HCT116 (cell line): ENCODE measurements around the gene FAM131C. TPM values are rescaled to one million over a fixed set of nuclear protein-coding genes. Genes with fewer than 3 reads are reported as not detected.

ENCODE experiments used
- ATAC-seq: fragments of 200-7000 bp; cut with Tn5 transposase; 2 replicates; pipeline ENCODE4 v1.9.1; 2020; ENCODE audit warnings: mild to moderate bottlenecking, moderate library complexity
- BruUV-seq: library from RNA; stranded (reverse); fragments of 400-500 nt; replicated peaks from 2 replicates; lab custom pipeline; 2021; lab: Mats Ljungman, UMichigan
- CTCF ChIA-PET: fragments of 300-600 bp; sonication (Branson Sonifier 250); formaldehyde crosslinking; loops from one replicate; lab custom pipeline; 2021; ENCODE audit warnings: antibody characterized with exemption; lab: Charles Lee
- POLR2A ChIA-PET: fragments of 300-600, 350-600 bp; sonication (Branson Sonifier 250); formaldehyde crosslinking; loops from one replicate; lab custom pipeline; 2021; ENCODE audit warnings: antibody characterized with exemption; lab: Charles Lee
- RAD21 ChIA-PET, 2 experiments: fragments of 300-600 bp; sonication (Branson Sonifier 250); formaldehyde crosslinking; loops; one replicate each; lab custom pipeline; 2023; ENCODE audit warnings: low total read pairs in 2 of 2; ENCODE audit not compliant: uncharacterized antibody in 2 of 2, unreplicated experiment in 2 of 2, low non-redundant PET in 1 of 2; lab: Charles Lee
- DNase-seq: peaks from one replicate; pipeline ENCODE4 v3.0.0-alpha.2; 2010; ENCODE audit warnings: low read depth, low spot score
- H2AFZ ChIP-seq: fragments of 200-600 bp; shearing (Covaris generic), sonication (generic); 2 replicates; pipeline ENCODE4 v1.6.1; 2017; ENCODE audit warnings: low read depth, mixed run types, mixed read lengths, antibody characterized with exemption, low read length; ENCODE audit not compliant: poor library complexity, severe bottlenecking
- H3K27ac ChIP-seq: 2 replicates; pipeline ENCODE4 v1.5.1; 2012; ENCODE audit warnings: low read depth, low read length
- H3K27me3 ChIP-seq: fragments of 200-600 bp; sonication (generic); 2 replicates; pipeline ENCODE4 v1.6.1; 2016; ENCODE audit warnings: mixed run types, low read length, mixed read lengths; ENCODE audit not compliant: insufficient read depth
- H3K36me3 ChIP-seq, 2 experiments: fragments of 200-500 bp in 1 of 2; fragments of 200-600 bp in 1 of 2; sonication (Bioruptor generic) in 1 of 2; sonication (generic) in 1 of 2; 2 replicates each; pipeline versions ENCODE4 v1.5.1 to v1.6.1; 2014 to 2016; ENCODE audit warnings: low read length in 2 of 2, inconsistent platforms in 1 of 2, mixed read lengths in 1 of 2, mixed run types in 1 of 2; ENCODE audit not compliant: insufficient read depth in 2 of 2, control insufficient read depth in 1 of 2
- H3K4me1 ChIP-seq, 2 experiments: fragments of 200-600 bp in 1 of 2; sonication (generic) in 1 of 2; 2 replicates each; pipeline versions ENCODE4 v1.5.1 to v1.6.1; 2012 to 2017; ENCODE audit warnings: low read length in 2 of 2, inconsistent platforms in 1 of 2, mild to moderate bottlenecking in 1 of 2, mixed read lengths in 1 of 2, mixed run types in 1 of 2, moderate library complexity in 1 of 2; ENCODE audit not compliant: insufficient read depth in 2 of 2, control insufficient read depth in 1 of 2
- H3K4me2 ChIP-seq: fragments of 200-600 bp; sonication (generic); 2 replicates; pipeline ENCODE4 v1.6.1; 2017; ENCODE audit warnings: mixed run types, low read length, mixed read lengths
- H3K4me3 ChIP-seq, 2 experiments: fragments of 200-600 bp in 1 of 2; sonication (generic) in 1 of 2; replicated peaks in 1 of 2; 2 replicates each; pipeline ENCODE4 v1.5.1; 2011 to 2016; ENCODE audit warnings: low read length in 2 of 2, control low read depth in 1 of 2, low read depth in 1 of 2, mild to moderate bottlenecking in 1 of 2, mixed read lengths in 1 of 2, mixed run types in 1 of 2
- H3K79me2 ChIP-seq: fragments of 200-600 bp; sonication (generic); 2 replicates; pipeline ENCODE4 v1.6.1; 2017; ENCODE audit warnings: mild to moderate bottlenecking, mixed run types, low read length, moderate library complexity, mixed read lengths; ENCODE audit not compliant: insufficient read depth
- H3K9ac ChIP-seq: fragments of 200-600 bp; sonication (generic); 2 replicates; pipeline ENCODE4 v1.6.1; 2016; ENCODE audit warnings: low read length, mixed read lengths
- H3K9me2 ChIP-seq: fragments of 200-600 bp; sonication (generic), shearing (Covaris generic); 2 replicates; pipeline ENCODE4 v1.6.1; 2017; ENCODE audit warnings: mixed run types, mild to moderate bottlenecking, moderate library complexity; ENCODE audit not compliant: insufficient read depth
- H3K9me3 ChIP-seq, 2 experiments: fragments of 200-500 bp in 1 of 2; fragments of 200-600 bp in 1 of 2; sonication (Bioruptor generic) in 1 of 2; sonication (generic) in 1 of 2; 2 replicates each; pipeline ENCODE4 v1.6.1; 2014 to 2017; ENCODE audit warnings: low read length in 2 of 2, mixed read lengths in 2 of 2, inconsistent platforms in 1 of 2, low read depth in 1 of 2, mild to moderate bottlenecking in 1 of 2, mixed run types in 1 of 2, moderate library complexity in 1 of 2; ENCODE audit not compliant: control insufficient read depth in 1 of 2, insufficient read depth in 1 of 2
- H4K20me1 ChIP-seq: fragments of 200-600 bp; sonication (generic), shearing (Covaris generic); 2 replicates; pipeline ENCODE4 v1.6.1; 2017; ENCODE audit warnings: mixed run types, mild to moderate bottlenecking, moderate library complexity; ENCODE audit not compliant: insufficient read depth
- CEBPB ChIP-seq: IDR thresholded peaks from 2 replicates; pipeline ENCODE4 v1.6.1; 2012; ENCODE audit warnings: low read depth
- EGR1 ChIP-seq: IDR thresholded peaks from 2 replicates; pipeline ENCODE4 v1.6.1; 2012; ENCODE audit warnings: low read depth
- ELF1 ChIP-seq: IDR thresholded peaks from 2 replicates; pipeline ENCODE4 v1.6.1; 2012; ENCODE audit warnings: low read depth, borderline replicate concordance
- EZH2phosphoT487 ChIP-seq: fragments of 200-600 bp; IDR thresholded peaks from 2 replicates; pipeline ENCODE4 v1.6.1; 2018; ENCODE audit warnings: antibody characterized with exemption, borderline replicate concordance
- FOSL1 ChIP-seq: IDR thresholded peaks from 2 replicates; pipeline ENCODE4 v1.6.1; 2012; ENCODE audit warnings: low read depth
- JUND ChIP-seq: IDR thresholded peaks from 2 replicates; pipeline ENCODE4 v1.6.1; 2012
- POLR2A ChIP-seq: IDR thresholded peaks from 2 replicates; pipeline ENCODE4 v1.7.0; 2011; ENCODE audit warnings: borderline replicate concordance; ENCODE audit not compliant: insufficient read depth, insufficient read length; ENCODE audit errors: extremely low read depth
- POLR2AphosphoS5 ChIP-seq: IDR thresholded peaks from 2 replicates; pipeline ENCODE4 v1.6.1; 2011; ENCODE audit warnings: mild to moderate bottlenecking, low read depth, low read length, moderate library complexity
- SP1 ChIP-seq: IDR thresholded peaks from 2 replicates; pipeline ENCODE4 v1.6.1; 2012; ENCODE audit warnings: low read depth
- TCF7L2 ChIP-seq: IDR thresholded peaks from 2 replicates; pipeline ENCODE4 v1.7.0; 2011; ENCODE audit warnings: borderline replicate concordance, inconsistent platforms; ENCODE audit not compliant: insufficient read depth, insufficient read length; ENCODE audit errors: extremely low read depth
- ZFX ChIP-seq: fragments of 450-650 bp; IDR thresholded peaks from 2 replicates; pipeline ENCODE4 v1.6.1; 2017
- ZNF274 ChIP-seq: fragments of 200-500 bp; sonication (Bioruptor generic); IDR thresholded peaks from 2 replicates; pipeline ENCODE4 v1.6.1; 2014; ENCODE audit warnings: mild to moderate bottlenecking, low read depth, low read length, inconsistent platforms
- intact Hi-C: fragments of 100-400 bp; cut with micrococcal nuclease; formaldehyde crosslinking; loops from 2 replicates; pipeline ENCODE4 v1.10.0; 2022
- total RNA-seq: library from RNA; stranded (reverse); gene quantifications from one replicate; pipeline ENCODE4 v1.2.1, GENCODE V29; 2021; ENCODE audit not compliant: unreplicated experiment
- TF ChIP-seq, protein P1 (sequence below): IDR thresholded peaks from 2 replicates; pipeline ENCODE4 v1.6.1; 2012
- TF ChIP-seq, protein P2 (sequence below): IDR thresholded peaks from 2 replicates; pipeline ENCODE4 v1.6.1; 2011; ENCODE audit warnings: mild to moderate bottlenecking, low read length, moderate library complexity; ENCODE audit not compliant: insufficient replicate concordance; ENCODE audit errors: extremely low read depth
- TF ChIP-seq, protein P3 (sequence below): IDR thresholded peaks from 2 replicates; pipeline ENCODE4 v1.6.1; 2012; ENCODE audit warnings: low read depth
- TF ChIP-seq, protein P4 (sequence below): IDR thresholded peaks from 2 replicates; pipeline ENCODE4 v1.6.1; 2012

FAM131C gene
- total RNA-seq, 1 experiment from 2014 or later = 11.6 TPM

DNA sequence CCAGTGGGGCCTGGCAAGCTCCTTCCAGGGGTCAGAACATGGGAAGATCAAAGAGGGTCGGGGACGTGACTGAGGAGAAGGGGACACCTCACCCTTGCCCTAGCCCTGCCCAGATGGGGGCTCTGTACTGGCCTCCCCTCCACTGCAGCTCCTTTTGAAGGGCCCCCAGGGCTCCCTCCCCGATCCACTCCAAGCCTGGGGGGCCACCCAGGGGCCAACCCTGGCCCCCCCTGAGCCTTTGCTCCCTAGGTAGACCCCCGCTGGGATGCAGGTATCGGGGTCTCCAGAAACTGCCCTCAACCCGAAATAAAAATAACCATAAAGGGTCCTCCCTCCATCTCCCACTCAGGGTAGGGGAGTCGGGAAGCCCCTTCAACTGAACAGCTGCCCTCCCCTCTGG lies 37.4 kb upstream of the FAM131C start:
- Histone ChIP-seq H2AFZ (no peak overlapping the region), H3K9ac (no peak overlapping the region), H3K4me3 (no peak overlapping the region), H3K27me3 (no peaks in the 10 kb centered on the region), H3K4me1 (no peaks in the 10 kb centered on the region), H3K9me3 (peaks cover 0 to 5% of the 10 kb centered on the region in 2 experiments; a peak in 1 of 4 replicates), H3K9me2 (no peaks in the 10 kb centered on the region), H3K4me2 (no peak overlapping the region), H3K27ac (no peak overlapping the region), H3K79me2 (no peaks in the 10 kb centered on the region), H4K20me1 (no peaks in the 10 kb centered on the region), H3K36me3 (no peaks in the 10 kb centered on the region)
- TF ChIP-seq, protein P1, sequence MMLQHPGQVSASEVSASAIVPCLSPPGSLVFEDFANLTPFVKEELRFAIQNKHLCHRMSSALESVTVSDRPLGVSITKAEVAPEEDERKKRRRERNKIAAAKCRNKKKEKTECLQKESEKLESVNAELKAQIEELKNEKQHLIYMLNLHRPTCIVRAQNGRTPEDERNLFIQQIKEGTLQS = no peak
- no peak for TF ChIP-seq POLR2AphosphoS5
- no peak for TF ChIP-seq FOSL1
- no peak for TF ChIP-seq SP1
- TF ChIP-seq, protein P2, sequence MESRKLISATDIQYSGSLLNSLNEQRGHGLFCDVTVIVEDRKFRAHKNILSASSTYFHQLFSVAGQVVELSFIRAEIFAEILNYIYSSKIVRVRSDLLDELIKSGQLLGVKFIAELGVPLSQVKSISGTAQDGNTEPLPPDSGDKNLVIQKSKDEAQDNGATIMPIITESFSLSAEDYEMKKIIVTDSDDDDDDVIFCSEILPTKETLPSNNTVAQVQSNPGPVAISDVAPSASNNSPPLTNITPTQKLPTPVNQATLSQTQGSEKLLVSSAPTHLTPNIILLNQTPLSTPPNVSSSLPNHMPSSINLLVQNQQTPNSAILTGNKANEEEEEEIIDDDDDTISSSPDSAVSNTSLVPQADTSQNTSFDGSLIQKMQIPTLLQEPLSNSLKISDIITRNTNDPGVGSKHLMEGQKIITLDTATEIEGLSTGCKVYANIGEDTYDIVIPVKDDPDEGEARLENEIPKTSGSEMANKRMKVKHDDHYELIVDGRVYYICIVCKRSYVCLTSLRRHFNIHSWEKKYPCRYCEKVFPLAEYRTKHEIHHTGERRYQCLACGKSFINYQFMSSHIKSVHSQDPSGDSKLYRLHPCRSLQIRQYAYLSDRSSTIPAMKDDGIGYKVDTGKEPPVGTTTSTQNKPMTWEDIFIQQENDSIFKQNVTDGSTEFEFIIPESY = no peak
- no peak for TF ChIP-seq CEBPB
- TF ChIP-seq EZH2phosphoT487 = no peak
- TF ChIP-seq JUND = no peak
- TF ChIP-seq EGR1 = no peak
- no peak for ATAC-seq
- intact Hi-C loops = no loop called here
- RAD21 ChIA-PET = no interaction called here
- CTCF ChIA-PET = no interaction called here
- no TSS peak for BruUV-seq
- POLR2A ChIA-PET = no interaction called here
- no peak for DNase-seq

DNA sequence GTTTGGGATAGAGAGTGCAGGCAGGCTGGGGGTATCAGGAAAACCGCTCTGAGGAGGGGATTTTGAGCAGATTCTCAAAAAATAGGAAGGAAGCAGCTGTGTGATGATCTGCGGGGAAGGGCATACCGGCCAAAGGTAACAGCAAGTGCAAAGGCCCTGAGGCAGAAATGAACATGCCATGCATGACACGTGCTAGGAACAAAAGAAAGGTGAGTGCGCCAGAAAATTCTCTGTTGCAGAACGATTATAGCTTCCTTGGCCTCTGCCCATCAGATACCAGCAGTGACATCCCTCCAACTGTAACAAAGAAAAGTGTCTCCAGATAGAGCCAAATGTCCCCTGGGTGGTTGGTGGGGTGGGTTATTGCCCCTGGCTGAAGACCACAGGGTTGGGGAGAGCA lies 37.0 kb upstream of the FAM131C start:
- H3K27me3 ChIP-seq = no peaks in the 10 kb centered on the region
- H3K9ac ChIP-seq = no peak overlapping the region
- ChIA-PET RAD21 (no interaction called here), CTCF (no interaction called here), POLR2A (no interaction called here)
- no peak for ATAC-seq
- H3K4me2 ChIP-seq = no peak overlapping the region
- no peak overlapping the region for H3K4me3 ChIP-seq
- intact Hi-C loops = no loop called here
- no TSS peak for BruUV-seq
- H3K9me2 ChIP-seq = no peaks in the 10 kb centered on the region
- no peaks in the 10 kb centered on the region for H3K4me1 ChIP-seq
- H3K36me3 ChIP-seq = no peaks in the 10 kb centered on the region
- DNase-seq = no peak
- H3K27ac ChIP-seq = no peak overlapping the region
- no peaks in the 10 kb centered on the region for H3K79me2 ChIP-seq
- H4K20me1 ChIP-seq = no peaks in the 10 kb centered on the region
- no peak overlapping the region for H2AFZ ChIP-seq
- TF ChIP-seq POLR2AphosphoS5 (no peak), TCF7L2 (no peak), ELF1 (no peak), POLR2A (no peak), JUND (no peak), EGR1 (no peak), FOSL1 (no peak), ZNF274 (no peak), ZFX (no peak)
- TF ChIP-seq, protein P3, sequence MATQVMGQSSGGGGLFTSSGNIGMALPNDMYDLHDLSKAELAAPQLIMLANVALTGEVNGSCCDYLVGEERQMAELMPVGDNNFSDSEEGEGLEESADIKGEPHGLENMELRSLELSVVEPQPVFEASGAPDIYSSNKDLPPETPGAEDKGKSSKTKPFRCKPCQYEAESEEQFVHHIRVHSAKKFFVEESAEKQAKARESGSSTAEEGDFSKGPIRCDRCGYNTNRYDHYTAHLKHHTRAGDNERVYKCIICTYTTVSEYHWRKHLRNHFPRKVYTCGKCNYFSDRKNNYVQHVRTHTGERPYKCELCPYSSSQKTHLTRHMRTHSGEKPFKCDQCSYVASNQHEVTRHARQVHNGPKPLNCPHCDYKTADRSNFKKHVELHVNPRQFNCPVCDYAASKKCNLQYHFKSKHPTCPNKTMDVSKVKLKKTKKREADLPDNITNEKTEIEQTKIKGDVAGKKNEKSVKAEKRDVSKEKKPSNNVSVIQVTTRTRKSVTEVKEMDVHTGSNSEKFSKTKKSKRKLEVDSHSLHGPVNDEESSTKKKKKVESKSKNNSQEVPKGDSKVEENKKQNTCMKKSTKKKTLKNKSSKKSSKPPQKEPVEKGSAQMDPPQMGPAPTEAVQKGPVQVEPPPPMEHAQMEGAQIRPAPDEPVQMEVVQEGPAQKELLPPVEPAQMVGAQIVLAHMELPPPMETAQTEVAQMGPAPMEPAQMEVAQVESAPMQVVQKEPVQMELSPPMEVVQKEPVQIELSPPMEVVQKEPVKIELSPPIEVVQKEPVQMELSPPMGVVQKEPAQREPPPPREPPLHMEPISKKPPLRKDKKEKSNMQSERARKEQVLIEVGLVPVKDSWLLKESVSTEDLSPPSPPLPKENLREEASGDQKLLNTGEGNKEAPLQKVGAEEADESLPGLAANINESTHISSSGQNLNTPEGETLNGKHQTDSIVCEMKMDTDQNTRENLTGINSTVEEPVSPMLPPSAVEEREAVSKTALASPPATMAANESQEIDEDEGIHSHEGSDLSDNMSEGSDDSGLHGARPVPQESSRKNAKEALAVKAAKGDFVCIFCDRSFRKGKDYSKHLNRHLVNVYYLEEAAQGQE = no peak
- TF ChIP-seq, protein P1 = no peak
- TF ChIP-seq, protein P4, sequence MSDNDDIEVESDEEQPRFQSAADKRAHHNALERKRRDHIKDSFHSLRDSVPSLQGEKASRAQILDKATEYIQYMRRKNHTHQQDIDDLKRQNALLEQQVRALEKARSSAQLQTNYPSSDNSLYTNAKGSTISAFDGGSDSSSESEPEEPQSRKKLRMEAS = no peak
- H3K9me3 ChIP-seq = peaks cover 0 to 5% of the 10 kb centered on the region in 2 experiments; a peak in 1 of 4 replicates
